Measurements from ENCODE around the gene CTNNB1.

Gene CTNNB1

GRCh38 chr3:41247055-41248004 lies 48.0 kb downstream of the CTNNB1 start:
- Histone ChIP-seq H3K9ac (no peak overlapping the region), H2AFZ (ENCODE audit: low read depth) (no peak overlapping the region), H3K79me2 (ENCODE audit: insufficient read depth, low read depth) (no peaks in the 10 kb centered on the region), H3K27ac (no peak overlapping the region), H3K4me3 (IDR thresholded peaks at IDR 0.05; ENCODE audit: insufficient read depth, low read depth, low read length) (no peak overlapping the region), H4K20me1 (ENCODE audit: insufficient read depth) (no peaks in the 10 kb centered on the region), H3K4me2 (no peak overlapping the region), H3K27me3 (ENCODE audit: insufficient read depth, low read depth) (no peaks in the 10 kb centered on the region), H3K36me3 (ENCODE audit: insufficient read depth) (no peaks in the 10 kb centered on the region), H3K4me1 (ENCODE audit: low read depth, poor library complexity, severe bottlenecking) (no peaks in the 10 kb centered on the region)
- TF ChIP-seq CTCF (conservative IDR thresholded peaks at IDR 0.05; ENCODE audit: low read depth, low read length), result no peak

- Histone ChIP-seq H3K27ac (no peak overlapping the region), H3K27me3 (ENCODE audit: insufficient read depth, low read depth) (no peaks in the 10 kb centered on the region), H2AFZ (ENCODE audit: low read depth) (no peak overlapping the region), H4K20me1 (ENCODE audit: insufficient read depth) (no peaks in the 10 kb centered on the region), H3K4me2 (no peak overlapping the region), H3K9ac (no peak overlapping the region), H3K4me3 (IDR thresholded peaks at IDR 0.05; ENCODE audit: insufficient read depth, low read depth, low read length) (no peak overlapping the region), H3K79me2 (ENCODE audit: insufficient read depth, low read depth) (no peaks in the 10 kb centered on the region), H3K36me3 (ENCODE audit: insufficient read depth) (no peaks in the 10 kb centered on the region), H3K4me1 (ENCODE audit: low read depth, poor library complexity, severe bottlenecking) (no peaks in the 10 kb centered on the region)
- no peak for TF ChIP-seq CTCF (conservative IDR thresholded peaks at IDR 0.05; ENCODE audit: low read depth, low read length)
Observed at GRCh38 chr3:41248525-41248924, 49.2 kb downstream of the CTNNB1 start.

- no peak overlapping the region for H3K9ac ChIP-seq
- no peaks in the 10 kb centered on the region for H3K4me1 ChIP-seq (ENCODE audit: low read depth, poor library complexity, severe bottlenecking)
- no peak overlapping the region for H3K4me3 ChIP-seq (IDR thresholded peaks at IDR 0.05; ENCODE audit: insufficient read depth, low read depth, low read length)
- no peak overlapping the region for H2AFZ ChIP-seq (ENCODE audit: low read depth)
- TF ChIP-seq CTCF (conservative IDR thresholded peaks at IDR 0.05; ENCODE audit: low read depth, low read length), result no peak
- no peaks in the 10 kb centered on the region for H4K20me1 ChIP-seq (ENCODE audit: insufficient read depth)
- H3K27me3 ChIP-seq (ENCODE audit: insufficient read depth, low read depth), result no peaks in the 10 kb centered on the region
- no peak overlapping the region for H3K4me2 ChIP-seq
- no peaks in the 10 kb centered on the region for H3K79me2 ChIP-seq (ENCODE audit: insufficient read depth, low read depth)
- H3K36me3 ChIP-seq (ENCODE audit: insufficient read depth), result no peaks in the 10 kb centered on the region
- no peak overlapping the region for H3K27ac ChIP-seq
Observed at GRCh38 chr3:41249318-41249717, 50.0 kb downstream of the CTNNB1 start.

- Histone ChIP-seq H3K9ac (no peak overlapping the region), H3K4me1 (ENCODE audit: low read depth, poor library complexity, severe bottlenecking) (no peaks in the 10 kb centered on the region), H3K27me3 (ENCODE audit: insufficient read depth, low read depth) (no peaks in the 10 kb centered on the region), H3K79me2 (ENCODE audit: insufficient read depth, low read depth) (no peaks in the 10 kb centered on the region), H3K4me2 (no peak overlapping the region), H4K20me1 (ENCODE audit: insufficient read depth) (no peaks in the 10 kb centered on the region), H3K4me3 (IDR thresholded peaks at IDR 0.05; ENCODE audit: insufficient read depth, low read depth, low read length) (no peak overlapping the region), H3K36me3 (ENCODE audit: insufficient read depth) (no peaks in the 10 kb centered on the region), H2AFZ (ENCODE audit: low read depth) (no peak overlapping the region), H3K27ac (no peak overlapping the region)
- no peak for TF ChIP-seq CTCF (conservative IDR thresholded peaks at IDR 0.05; ENCODE audit: low read depth, low read length)
Observed at GRCh38 chr3:41250825-41251224, 51.5 kb downstream of the CTNNB1 start.

Measured in KMS-11 (cell line).